C4-2B (cell line): ENCODE measurements around the gene EPHB2.

Source experiments
- H3K27ac ChIP-seq: fragments of 450-650 bp; 2 replicates; pipeline ENCODE4 v1.5.1; 2017
- ZFX ChIP-seq: fragments of 450-650 bp; IDR thresholded peaks from 2 replicates; pipeline ENCODE4 v1.6.1; 2017
- TF ChIP-seq, protein P1 (sequence below): fragments of 450-650 bp; conservative IDR thresholded peaks from 2 replicates; pipeline ENCODE4 v1.5.1; 2017; ENCODE audit warnings: mild to moderate bottlenecking

Gene EPHB2

GRCh38 chr1:22828484-22829308, 118.1 kb downstream of the EPHB2 start:
- no peak for TF ChIP-seq ZFX
- TF ChIP-seq, protein P1, sequence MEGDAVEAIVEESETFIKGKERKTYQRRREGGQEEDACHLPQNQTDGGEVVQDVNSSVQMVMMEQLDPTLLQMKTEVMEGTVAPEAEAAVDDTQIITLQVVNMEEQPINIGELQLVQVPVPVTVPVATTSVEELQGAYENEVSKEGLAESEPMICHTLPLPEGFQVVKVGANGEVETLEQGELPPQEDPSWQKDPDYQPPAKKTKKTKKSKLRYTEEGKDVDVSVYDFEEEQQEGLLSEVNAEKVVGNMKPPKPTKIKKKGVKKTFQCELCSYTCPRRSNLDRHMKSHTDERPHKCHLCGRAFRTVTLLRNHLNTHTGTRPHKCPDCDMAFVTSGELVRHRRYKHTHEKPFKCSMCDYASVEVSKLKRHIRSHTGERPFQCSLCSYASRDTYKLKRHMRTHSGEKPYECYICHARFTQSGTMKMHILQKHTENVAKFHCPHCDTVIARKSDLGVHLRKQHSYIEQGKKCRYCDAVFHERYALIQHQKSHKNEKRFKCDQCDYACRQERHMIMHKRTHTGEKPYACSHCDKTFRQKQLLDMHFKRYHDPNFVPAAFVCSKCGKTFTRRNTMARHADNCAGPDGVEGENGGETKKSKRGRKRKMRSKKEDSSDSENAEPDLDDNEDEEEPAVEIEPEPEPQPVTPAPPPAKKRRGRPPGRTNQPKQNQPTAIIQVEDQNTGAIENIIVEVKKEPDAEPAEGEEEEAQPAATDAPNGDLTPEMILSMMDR = no peak
- H3K27ac ChIP-seq = peak overlapping the region; percentile 94

DNA sequence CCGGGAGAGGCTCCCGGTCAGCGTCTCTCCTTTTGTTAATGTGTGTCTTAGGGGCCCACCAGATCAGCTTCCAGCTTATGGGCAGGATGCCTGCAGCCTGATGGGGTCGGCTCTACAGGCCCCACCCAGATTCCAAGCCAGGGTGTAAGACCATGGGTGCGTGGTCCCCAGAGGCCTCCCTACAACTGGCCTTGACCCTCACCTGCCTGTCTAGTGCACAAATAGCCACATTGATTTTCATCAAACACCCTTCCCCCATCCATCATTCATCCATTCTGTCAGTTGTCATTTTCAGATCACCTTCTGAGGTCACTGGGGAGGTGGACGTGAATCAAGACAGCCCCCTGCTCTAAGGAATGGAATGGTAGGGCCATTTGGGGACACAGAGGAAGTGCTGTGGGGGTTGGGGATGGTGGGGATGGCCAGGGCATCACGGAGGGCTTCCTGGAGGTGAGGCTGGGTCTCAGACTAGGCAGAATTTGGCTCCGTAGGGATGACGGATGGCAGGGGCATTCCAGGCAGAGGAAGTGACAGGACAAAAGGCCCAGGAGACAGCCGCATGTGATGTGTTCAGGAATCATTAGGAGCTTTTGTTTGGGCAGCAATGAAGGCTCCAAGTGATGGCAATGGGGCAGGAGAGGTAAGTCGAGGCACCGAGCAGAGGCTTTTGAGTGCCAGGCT, 118.8 kb downstream of the EPHB2 start:
- H3K27ac ChIP-seq = no peak overlapping the region
- TF ChIP-seq, protein P1 = no peak
- no peak for TF ChIP-seq ZFX

DNA sequence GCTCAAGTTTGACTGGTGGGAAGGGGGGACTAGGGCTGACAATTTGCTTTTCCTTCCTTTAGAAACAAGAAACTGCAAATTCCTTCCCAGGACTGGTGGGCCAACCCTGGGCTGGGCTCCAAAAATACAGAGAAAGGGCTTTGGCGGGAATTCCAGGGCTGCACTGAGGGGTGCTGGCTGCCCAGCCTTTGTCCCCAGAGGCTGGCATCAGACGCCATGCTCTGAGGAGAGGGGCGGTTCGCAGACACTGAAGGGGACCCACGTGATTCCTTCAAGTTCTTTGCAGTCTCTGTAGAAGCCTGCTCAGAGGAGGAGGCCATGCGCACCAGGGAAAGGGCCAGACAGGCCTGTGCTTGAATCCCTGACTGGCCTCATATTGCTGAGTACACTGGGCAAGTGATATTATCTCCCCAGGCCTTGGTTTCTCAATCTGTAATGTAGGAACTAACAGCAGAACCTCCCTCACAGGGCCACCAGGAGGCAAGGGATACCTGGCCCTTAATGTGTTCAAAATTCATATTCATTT, 119.5 kb downstream of the EPHB2 start:
- no peak overlapping the region for H3K27ac ChIP-seq
- TF ChIP-seq, protein P1 = no peak
- no peak for TF ChIP-seq ZFX

GRCh38 chr1:22830757-22831340, 120.2 kb downstream of the EPHB2 start:
- no peak for TF ChIP-seq ZFX
- TF ChIP-seq, protein P1 = no peak
- H3K27ac ChIP-seq = no peak overlapping the region

DNA sequence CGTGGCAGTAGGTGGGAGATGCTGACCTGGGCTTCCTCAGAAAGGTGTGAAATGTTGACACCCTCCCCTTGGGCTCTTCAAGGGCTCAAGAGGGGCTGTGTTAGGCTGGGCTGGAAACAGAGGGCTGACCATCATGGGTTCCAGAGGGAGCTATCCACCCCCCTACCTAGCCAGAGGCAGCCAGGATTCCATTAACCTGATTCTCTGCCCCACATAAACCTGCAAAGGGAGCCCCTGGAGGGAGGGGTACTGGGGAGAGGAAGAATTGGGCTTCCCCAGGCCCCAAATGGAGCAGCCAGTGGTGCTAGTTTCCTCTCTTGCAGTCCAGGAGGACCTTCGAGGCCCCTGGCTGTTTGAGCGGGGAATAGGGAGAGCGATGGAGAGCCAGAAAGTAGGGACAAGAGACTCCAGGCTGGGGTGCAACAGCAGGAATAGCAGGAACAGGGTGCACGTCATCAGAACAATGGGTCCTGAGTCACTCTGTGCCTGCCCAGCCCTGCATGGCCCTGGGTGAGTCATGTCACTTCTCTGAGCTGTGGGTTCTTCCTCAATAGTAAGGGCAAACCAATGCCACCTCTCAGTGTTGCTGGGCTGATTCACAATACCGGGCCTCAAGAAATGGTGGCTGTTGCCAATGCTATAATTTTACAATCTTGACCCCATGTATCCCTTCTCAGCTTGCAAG, 121.2 kb downstream of the EPHB2 start:
- no peak overlapping the region for H3K27ac ChIP-seq
- no peak for TF ChIP-seq ZFX
- TF ChIP-seq, protein P1 = no peak

DNA sequence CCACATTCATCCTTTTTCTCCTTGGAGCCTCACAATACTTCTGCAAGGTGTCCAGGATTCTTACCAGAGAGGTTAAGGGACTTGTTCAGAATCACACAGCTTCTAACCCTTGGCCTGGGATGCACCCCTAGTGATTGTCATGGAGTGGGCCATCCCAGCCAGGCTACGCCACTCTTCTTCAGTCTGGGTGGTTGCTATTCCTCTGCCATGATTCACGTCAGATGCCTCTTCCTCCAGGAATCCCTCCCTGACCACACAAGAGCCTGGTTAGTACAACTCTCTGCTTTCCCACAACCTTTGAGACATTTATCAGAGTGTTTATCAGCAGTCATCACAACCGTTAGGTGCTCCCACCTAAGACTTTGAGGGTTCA, 121.8 kb downstream of the EPHB2 start:
- TF ChIP-seq, protein P1 = no peak
- TF ChIP-seq ZFX = no peak
- no peak overlapping the region for H3K27ac ChIP-seq
